HFFc6 (cell line): ENCODE data around the gene KRT34. TPM values are rescaled to one million over a fixed set of nuclear protein-coding genes. Genes with fewer than 3 reads are reported as not detected.

ENCODE experiments used
- DNase-seq: peaks from one replicate; pipeline ENCODE4 v3.0.0-alpha.2; 2018
- H3K27ac Mint-ChIP-seq: 2 replicates; pipeline ENCODE4 v1.8.0; 2020; ENCODE audit warnings: mild to moderate bottlenecking, mixed read lengths
- H3K27me3 Mint-ChIP-seq: 2 replicates; pipeline ENCODE4 v1.8.0; 2021; ENCODE audit warnings: mild to moderate bottlenecking, moderate library complexity, mixed read lengths; ENCODE audit not compliant: insufficient read depth
- H3K36me3 Mint-ChIP-seq: 2 replicates; pipeline ENCODE4 v1.8.0; 2021; ENCODE audit warnings: low read depth, mixed read lengths
- H3K4me1 Mint-ChIP-seq: 2 replicates; pipeline ENCODE4 v1.8.0; 2020; ENCODE audit warnings: low read depth, mixed read lengths
- H3K4me3 Mint-ChIP-seq: 2 replicates; pipeline ENCODE4 v1.8.0; 2020; ENCODE audit warnings: mild to moderate bottlenecking, moderate library complexity, mixed read lengths
- H3K9me3 Mint-ChIP-seq: 2 replicates; pipeline ENCODE4 v1.8.0; 2020; ENCODE audit warnings: mild to moderate bottlenecking, mixed read lengths
- total RNA-seq, 6 experiments: library from RNA; stranded (reverse); fragmentation: NEBNext Ultra II Directional; extraction: Animal tissue kit (Norgen Biotek cat#: 25700); gene quantifications; 2 replicates in 1 of 6; 3 replicates in 5 of 6; pipeline ENCODE4 v1.2.3, GENCODE V29; 2021
- TF ChIP-seq, protein P1 (sequence below): fragments of 200-600 bp; sonication (generic); IDR thresholded peaks from 2 replicates; pipeline ENCODE4 v1.5.0; 2021; ENCODE audit warnings: antibody characterized with exemption, mild to moderate bottlenecking

KRT34 gene
- total RNA-seq, 6 experiments from 2014 or later: 58.8 to 247 (median 71.3) TPM

DNA sequence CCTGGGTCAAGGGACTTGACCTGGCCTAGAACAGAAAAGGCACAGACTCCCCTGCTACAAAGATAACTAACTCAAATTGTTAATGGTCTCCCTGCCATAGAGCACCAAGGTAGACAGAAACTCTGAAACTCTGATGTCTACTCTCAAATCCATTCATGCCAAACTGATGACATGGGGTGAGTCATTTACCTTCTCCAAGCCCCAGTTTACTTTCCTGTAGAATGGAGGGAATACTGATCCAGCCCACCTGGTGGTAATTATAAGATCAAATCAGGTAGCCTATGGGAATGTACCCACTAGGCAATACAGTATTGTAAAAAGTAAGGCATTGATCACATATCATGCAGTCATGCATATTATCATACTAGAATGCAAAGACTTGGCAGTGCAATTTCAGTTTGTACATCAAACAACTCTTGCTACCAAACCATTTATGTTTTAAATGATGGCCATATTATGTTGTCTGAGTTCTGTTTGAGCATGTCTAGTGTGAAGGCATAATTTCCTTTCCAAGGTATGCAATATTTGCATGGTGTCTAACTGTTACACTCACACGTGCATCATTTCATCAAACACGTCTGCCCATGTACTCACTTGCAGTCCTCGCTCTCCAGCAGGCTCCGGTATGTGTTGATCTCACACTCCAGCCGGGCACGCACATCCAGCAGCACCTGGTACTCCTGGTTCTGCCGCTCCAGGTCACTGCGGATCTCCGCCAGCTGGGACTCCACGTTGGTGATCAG, 12.3 kb upstream of the KRT34 start:
- TF ChIP-seq, protein P1, sequence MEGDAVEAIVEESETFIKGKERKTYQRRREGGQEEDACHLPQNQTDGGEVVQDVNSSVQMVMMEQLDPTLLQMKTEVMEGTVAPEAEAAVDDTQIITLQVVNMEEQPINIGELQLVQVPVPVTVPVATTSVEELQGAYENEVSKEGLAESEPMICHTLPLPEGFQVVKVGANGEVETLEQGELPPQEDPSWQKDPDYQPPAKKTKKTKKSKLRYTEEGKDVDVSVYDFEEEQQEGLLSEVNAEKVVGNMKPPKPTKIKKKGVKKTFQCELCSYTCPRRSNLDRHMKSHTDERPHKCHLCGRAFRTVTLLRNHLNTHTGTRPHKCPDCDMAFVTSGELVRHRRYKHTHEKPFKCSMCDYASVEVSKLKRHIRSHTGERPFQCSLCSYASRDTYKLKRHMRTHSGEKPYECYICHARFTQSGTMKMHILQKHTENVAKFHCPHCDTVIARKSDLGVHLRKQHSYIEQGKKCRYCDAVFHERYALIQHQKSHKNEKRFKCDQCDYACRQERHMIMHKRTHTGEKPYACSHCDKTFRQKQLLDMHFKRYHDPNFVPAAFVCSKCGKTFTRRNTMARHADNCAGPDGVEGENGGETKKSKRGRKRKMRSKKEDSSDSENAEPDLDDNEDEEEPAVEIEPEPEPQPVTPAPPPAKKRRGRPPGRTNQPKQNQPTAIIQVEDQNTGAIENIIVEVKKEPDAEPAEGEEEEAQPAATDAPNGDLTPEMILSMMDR: no peak
- DNase-seq: no peak
- Mint-ChIP-seq H3K36me3 (no peaks in the 10 kb centered on the region), H3K27me3 (no peaks in the 10 kb centered on the region; the same call in none of the 2 replicates), H3K4me1 (peaks cover 50% of the 10 kb centered on the region), H3K4me3 (no peak overlapping the region), H3K9me3 (no peaks in the 10 kb centered on the region), H3K27ac (no peak overlapping the region)

DNA sequence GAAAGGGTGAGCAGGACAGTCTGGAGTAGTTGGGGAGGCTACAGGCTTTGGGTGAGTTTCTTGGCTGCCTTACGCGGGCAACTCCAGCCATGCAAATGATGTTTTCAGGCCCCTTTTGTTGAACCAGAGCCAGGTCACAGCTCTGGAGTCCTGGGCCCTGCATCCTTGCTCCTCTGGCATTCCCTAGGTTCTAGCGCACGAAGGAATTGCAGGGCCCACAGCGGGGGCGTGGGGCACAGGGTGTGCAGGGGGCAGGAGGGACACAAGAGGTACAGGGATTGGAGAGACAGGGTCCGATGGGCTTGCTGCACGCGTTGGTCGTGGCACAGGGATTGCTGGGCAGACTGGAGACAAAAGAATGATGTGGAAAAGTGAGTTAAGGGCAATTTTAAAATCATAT, 11.7 kb upstream of the KRT34 start:
- TF ChIP-seq, protein P1: no peak
- Mint-ChIP-seq H3K9me3 (no peaks in the 10 kb centered on the region), H3K27me3 (no peaks in the 10 kb centered on the region; the same call in none of the 2 replicates), H3K4me1 (peaks cover 52% of the 10 kb centered on the region), H3K27ac (no peak overlapping the region), H3K36me3 (no peaks in the 10 kb centered on the region), H3K4me3 (no peak overlapping the region)
- no peak for DNase-seq

DNA sequence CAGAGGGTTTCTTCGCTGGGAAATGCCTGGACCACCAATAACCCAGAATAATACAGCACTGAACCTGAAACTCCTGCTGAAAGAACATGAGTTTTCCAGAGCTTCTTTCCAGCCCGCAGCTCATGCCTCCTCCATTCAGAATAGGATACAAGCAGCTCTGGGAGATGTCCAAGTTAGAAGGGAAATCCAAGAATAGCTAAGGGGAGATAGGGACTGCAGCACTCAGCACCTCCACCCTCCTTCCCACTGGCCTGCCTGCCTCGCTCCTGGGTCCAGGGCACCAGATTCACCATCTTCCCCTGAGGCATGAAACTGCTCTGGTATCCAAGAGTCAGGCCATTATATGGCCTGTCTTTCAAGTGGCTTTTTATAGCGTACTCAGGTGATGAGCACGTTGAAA, 11.2 kb upstream of the KRT34 start:
- no peak overlapping the region for H3K27ac Mint-ChIP-seq
- DNase-seq: no peak

DNA sequence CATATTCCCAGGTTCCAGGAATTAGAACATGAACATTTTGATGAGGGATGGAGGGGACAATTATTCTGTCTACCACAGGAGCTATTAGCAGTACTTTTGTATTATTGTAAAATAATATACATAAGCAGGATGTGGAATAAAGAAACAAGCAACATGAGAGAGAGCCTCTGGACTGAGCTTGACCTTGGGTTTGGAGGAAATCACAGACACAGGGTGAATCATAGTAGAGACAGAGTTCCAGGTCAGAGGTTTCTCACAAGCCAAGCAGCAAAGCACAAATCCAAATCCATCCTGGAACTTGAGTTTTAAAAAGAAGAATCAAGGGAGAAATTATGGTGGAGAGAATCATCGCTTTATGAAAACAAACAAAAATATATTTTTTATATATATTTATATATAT, 10.2 kb upstream of the KRT34 start:
- peaks cover 4% of the 10 kb centered on the region; the same call in 1 of the 2 replicates for H3K9me3 Mint-ChIP-seq
- peaks cover 52% of the 10 kb centered on the region for H3K4me1 Mint-ChIP-seq
- peak overlapping the region; percentile 27 for H3K27ac Mint-ChIP-seq
- H3K36me3 Mint-ChIP-seq: 0 out of 2 replicates have a peak, but pooled peaks cover 6% of the 10 kb centered on the region
- no peaks in the 10 kb centered on the region; the same call in none of the 2 replicates for H3K27me3 Mint-ChIP-seq
- TF ChIP-seq, protein P1: no peak
- peak; percentile 29 for DNase-seq
- H3K4me3 Mint-ChIP-seq: no peak overlapping the region

More for the DNA sequence above, 11.2 kb upstream of the KRT34 start:
- H3K4me1 Mint-ChIP-seq: peaks cover 52% of the 10 kb centered on the region
- no peaks in the 10 kb centered on the region for H3K36me3 Mint-ChIP-seq
- TF ChIP-seq, protein P1: no peak
- no peaks in the 10 kb centered on the region; the same call in none of the 2 replicates for H3K27me3 Mint-ChIP-seq
- no peaks in the 10 kb centered on the region for H3K9me3 Mint-ChIP-seq
- no peak overlapping the region for H3K4me3 Mint-ChIP-seq

DNA sequence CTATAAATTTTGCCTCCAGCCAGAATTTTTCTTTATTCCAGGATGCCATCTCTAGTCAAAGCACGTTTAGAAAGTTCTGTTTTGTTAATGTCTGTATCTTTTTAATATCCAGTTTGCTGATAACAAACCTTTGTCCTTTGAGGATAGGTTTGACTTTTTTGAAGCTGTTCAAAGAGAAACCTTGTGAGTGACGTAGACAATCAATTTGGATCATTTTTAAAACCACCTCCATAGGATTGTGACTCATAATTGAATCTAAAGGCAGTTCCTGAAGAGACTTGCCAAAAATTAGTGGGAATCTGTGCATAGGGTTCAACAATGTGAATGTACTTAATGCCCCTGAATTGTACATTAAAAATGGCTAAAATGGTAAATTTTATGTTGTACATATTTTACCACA, 9.4 kb upstream of the KRT34 start:
- no peaks in the 10 kb centered on the region; the same call in 1 of the 2 replicates for H3K27me3 Mint-ChIP-seq
- H3K4me3 Mint-ChIP-seq: no peak overlapping the region
- H3K9me3 Mint-ChIP-seq: peaks cover 9% of the 10 kb centered on the region
- H3K36me3 Mint-ChIP-seq: peaks cover 11% of the 10 kb centered on the region
- TF ChIP-seq, protein P1: no peak
- H3K4me1 Mint-ChIP-seq: peaks cover 52% of the 10 kb centered on the region
- no peak overlapping the region for H3K27ac Mint-ChIP-seq
- no peak for DNase-seq
